WTC11 (cell line): ENCODE results near the gene SELENOV. TPM values are rescaled to one million over a fixed set of nuclear protein-coding genes. Genes with fewer than 3 reads are reported as not detected.

Experiments
- AR ChIP-seq: fragments of 250-450 bp; sonication (Bioruptor Pico); IDR thresholded peaks from 2 replicates; pipeline ENCODE4 v1.9.0; 2021; ENCODE audit warnings: mild to moderate bottlenecking
- CTCF ChIP-seq: fragments of 200-600 bp; IDR thresholded peaks from 2 replicates; pipeline ENCODE4 v1.8.0; 2022; ENCODE audit warnings: antibody characterized with exemption
- E2F4 ChIP-seq: sonication (generic); formaldehyde crosslinking; IDR thresholded peaks from 2 replicates; pipeline ENCODE4 v1.8.1; 2022; ENCODE audit warnings: low read depth, mild to moderate bottlenecking, moderate library complexity, missing genetic modification reagents, borderline replicate concordance
- ERG ChIP-seq: fragments of 250-450 bp; sonication (Bioruptor Pico); IDR thresholded peaks from 2 replicates; pipeline ENCODE4 v1.8.0; 2021; ENCODE audit warnings: mild to moderate bottlenecking
- FOXP4 ChIP-seq: sonication (generic); formaldehyde crosslinking; IDR thresholded peaks from 2 replicates; pipeline ENCODE4 v1.8.0; 2022; ENCODE audit warnings: mild to moderate bottlenecking, missing genetic modification reagents
- GABPB1 ChIP-seq: sonication (generic); formaldehyde crosslinking; IDR thresholded peaks from 2 replicates; pipeline ENCODE4 v1.8.1; 2023; ENCODE audit warnings: mild to moderate bottlenecking, missing genetic modification reagents
- HMGA2 ChIP-seq: fragments of 250-450 bp; sonication (Bioruptor Pico); IDR thresholded peaks from 2 replicates; pipeline ENCODE4 v1.4.0; 2021; ENCODE audit warnings: mild to moderate bottlenecking, moderate library complexity
- HMGXB4 ChIP-seq: sonication (generic); formaldehyde crosslinking; IDR thresholded peaks from 2 replicates; pipeline ENCODE4 v1.8.1; 2023; ENCODE audit warnings: mild to moderate bottlenecking, moderate library complexity, missing genetic modification reagents
- IRF1 ChIP-seq: sonication (generic); formaldehyde crosslinking; IDR thresholded peaks from 2 replicates; pipeline ENCODE4 v1.8.0; 2023; ENCODE audit warnings: missing genetic modification reagents
- JAZF1 ChIP-seq: fragments of 250-450 bp; sonication (Bioruptor Pico); IDR thresholded peaks from 2 replicates; pipeline ENCODE4 v1.9.0; 2021; ENCODE audit warnings: moderate library complexity, mild to moderate bottlenecking, inconsistent platforms
- MXD4 ChIP-seq: fragments of 250-450 bp; sonication (Bioruptor Pico); IDR thresholded peaks from 2 replicates; pipeline ENCODE4 v1.8.0; 2021; ENCODE audit warnings: mild to moderate bottlenecking, moderate library complexity, borderline replicate concordance
- NFATC4 ChIP-seq: fragments of 250-450 bp; sonication (Bioruptor Pico); IDR thresholded peaks from 2 replicates; pipeline ENCODE4 v1.9.0; 2021; ENCODE audit warnings: mild to moderate bottlenecking
- OVOL2 ChIP-seq: fragments of 250-450 bp; sonication (Bioruptor Pico); IDR thresholded peaks from 2 replicates; pipeline ENCODE4 v1.9.0; 2021; ENCODE audit warnings: mild to moderate bottlenecking, borderline replicate concordance
- PREB ChIP-seq: sonication (generic); formaldehyde crosslinking; IDR thresholded peaks from 2 replicates; pipeline ENCODE4 v1.8.1; 2022; ENCODE audit warnings: mild to moderate bottlenecking, missing genetic modification reagents, moderate library complexity, borderline replicate concordance
- SMAD3 ChIP-seq: sonication (generic); formaldehyde crosslinking; IDR thresholded peaks from 2 replicates; pipeline ENCODE4 v1.8.0; 2022; ENCODE audit warnings: missing genetic modification reagents, mild to moderate bottlenecking, borderline replicate concordance
- SOX15 ChIP-seq: fragments of 250-450 bp; sonication (Bioruptor Pico); IDR thresholded peaks from 2 replicates; pipeline ENCODE4 v1.9.0; 2021; ENCODE audit warnings: mild to moderate bottlenecking
- ZNF512 ChIP-seq: sonication (generic); formaldehyde crosslinking; IDR thresholded peaks from 2 replicates; pipeline ENCODE4 v1.8.1; 2022; ENCODE audit warnings: missing genetic modification reagents, borderline replicate concordance
- ZNF671 ChIP-seq: fragments of 250-450 bp; sonication (Bioruptor Pico); IDR thresholded peaks from 2 replicates; pipeline ENCODE4 v1.8.0; 2021; ENCODE audit warnings: mild to moderate bottlenecking
- total RNA-seq: library from RNA; stranded (reverse); gene quantifications from 3 replicates; pipeline ENCODE4 v1.2.3, GENCODE V29; 2021

The SELENOV gene
- total RNA-seq, 1 experiment from 2014 or later, result 12.6 TPM

- peak; percentile 96 for TF ChIP-seq E2F4 (CRISPR knock-in tag)
- peak; percentile 100 for TF ChIP-seq FOXP4
- no peak for TF ChIP-seq OVOL2 (CRISPR knock-in tag)
- TF ChIP-seq HMGXB4 (CRISPR knock-in tag), result peak; percentile 94
- no peak for TF ChIP-seq ERG (CRISPR knock-in tag)
- TF ChIP-seq MXD4 (CRISPR knock-in tag), result no peak
- TF ChIP-seq CTCF, result peak; percentile 100
- no peak for TF ChIP-seq AR
- no peak for TF ChIP-seq NFATC4
- TF ChIP-seq SOX15 (CRISPR knock-in tag), result no peak
- TF ChIP-seq HMGA2, result no peak
- TF ChIP-seq PREB (CRISPR knock-in tag), result peak; percentile 96
- TF ChIP-seq ZNF512 (CRISPR knock-in tag), result peak; percentile 92; the same call in 1 of the 2 replicates
- peak; percentile 83 for TF ChIP-seq GABPB1 (CRISPR knock-in tag)
- TF ChIP-seq JAZF1 (CRISPR knock-in tag), result no peak
- TF ChIP-seq SMAD3 (CRISPR knock-in tag), result peak; percentile 99
- no peak for TF ChIP-seq ZNF671 (CRISPR knock-in tag)
- TF ChIP-seq IRF1 (CRISPR knock-in tag), result peak; percentile 99
Observed at GRCh38 chr19:39502640-39503417, 12.1 kb upstream of the SELENOV start (continued).
